ENCODE measurements around the gene SGK2. TPM values are rescaled to one million over a fixed set of nuclear protein-coding genes. Genes with fewer than 3 reads are reported as not detected.

SGK2 gene
- total RNA-seq, 2 donors from 2014 or later = 1.6 to 5.3 TPM

- no peak for DNase-seq
- peaks cover under 1% of the 10 kb centered on the region for H3K36me3 ChIP-seq (ENCODE audit: control insufficient read depth, insufficient read depth, low read length)
- Mint-ChIP-seq H3K4me1 (no peaks in the 10 kb centered on the region), H3K27me3 (ENCODE audit: insufficient read depth) (no peaks in the 10 kb centered on the region), H3K27ac (no peak overlapping the region), H3K9me3 (peaks cover 17% of the 10 kb centered on the region), H3K4me3 (no peak overlapping the region), H3K36me3 (ENCODE audit: low read depth) (peaks cover 31% of the 10 kb centered on the region)
- no peak overlapping the region for H3K4me3 ChIP-seq (ENCODE audit: low read length)
- 82% methylated on average over 2 of the region's 2 CpGs; no CpG with 5 or more reads in 1 of the 2 experiments for WGBS, 2 experiments (ENCODE audit: insufficient coverage in 1 of 2, insufficient read length in 1 of 2)
- H3K9me3 ChIP-seq (ENCODE audit: control insufficient read depth, low read length) = peaks cover 4% of the 10 kb centered on the region
- no peak overlapping the region for H3K27ac ChIP-seq (ENCODE audit: low read depth, low read length)
- TF ChIP-seq, protein P1, sequence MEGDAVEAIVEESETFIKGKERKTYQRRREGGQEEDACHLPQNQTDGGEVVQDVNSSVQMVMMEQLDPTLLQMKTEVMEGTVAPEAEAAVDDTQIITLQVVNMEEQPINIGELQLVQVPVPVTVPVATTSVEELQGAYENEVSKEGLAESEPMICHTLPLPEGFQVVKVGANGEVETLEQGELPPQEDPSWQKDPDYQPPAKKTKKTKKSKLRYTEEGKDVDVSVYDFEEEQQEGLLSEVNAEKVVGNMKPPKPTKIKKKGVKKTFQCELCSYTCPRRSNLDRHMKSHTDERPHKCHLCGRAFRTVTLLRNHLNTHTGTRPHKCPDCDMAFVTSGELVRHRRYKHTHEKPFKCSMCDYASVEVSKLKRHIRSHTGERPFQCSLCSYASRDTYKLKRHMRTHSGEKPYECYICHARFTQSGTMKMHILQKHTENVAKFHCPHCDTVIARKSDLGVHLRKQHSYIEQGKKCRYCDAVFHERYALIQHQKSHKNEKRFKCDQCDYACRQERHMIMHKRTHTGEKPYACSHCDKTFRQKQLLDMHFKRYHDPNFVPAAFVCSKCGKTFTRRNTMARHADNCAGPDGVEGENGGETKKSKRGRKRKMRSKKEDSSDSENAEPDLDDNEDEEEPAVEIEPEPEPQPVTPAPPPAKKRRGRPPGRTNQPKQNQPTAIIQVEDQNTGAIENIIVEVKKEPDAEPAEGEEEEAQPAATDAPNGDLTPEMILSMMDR (conservative IDR thresholded peaks at IDR 0.05) = no peak
- no peaks in the 10 kb centered on the region for H3K4me1 ChIP-seq (ENCODE audit: control insufficient read depth, insufficient read depth, low read length)
- H3K27me3 ChIP-seq (ENCODE audit: control insufficient read depth, insufficient read depth, low read length, poor library complexity, severe bottlenecking) = no peaks in the 10 kb centered on the region
- no peak overlapping the region for H3K9ac ChIP-seq (ENCODE audit: extremely low read depth, low read length, poor library complexity, severe bottlenecking)
Observed at GRCh38 chr20:43550456-43550855, 8.4 kb upstream of the SGK2 start.

DNA sequence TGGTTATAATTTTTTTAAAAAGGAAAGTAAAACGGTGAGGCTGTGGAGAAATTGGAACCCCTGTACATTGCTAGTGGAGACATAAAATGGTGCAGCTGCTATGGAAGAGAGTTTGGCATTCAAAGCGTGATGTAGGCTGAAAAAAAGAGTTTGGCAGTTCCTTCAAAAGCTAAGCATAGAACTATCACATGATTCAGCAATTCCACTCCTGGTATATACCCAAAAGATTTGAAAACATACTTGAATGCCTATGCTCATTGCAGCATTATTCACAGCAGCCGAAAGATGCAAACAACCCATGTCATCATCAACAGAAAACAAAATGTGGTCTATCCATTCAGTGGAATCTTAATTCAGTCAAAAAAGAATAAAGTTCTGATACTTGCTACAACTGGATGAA, 4.5 kb upstream of the SGK2 start:
- WGBS, 2 experiments (ENCODE audit: insufficient coverage in 1 of 2, insufficient read length in 1 of 2) = 94% methylated on average over 2 to 3 of the region's 3 CpGs
- no peaks in the 10 kb centered on the region for H3K9me3 ChIP-seq (ENCODE audit: control insufficient read depth, low read length)
- H3K36me3 ChIP-seq (ENCODE audit: control insufficient read depth, insufficient read depth, low read length) = no peaks in the 10 kb centered on the region
- no peak overlapping the region for H3K4me3 Mint-ChIP-seq
- H3K27ac Mint-ChIP-seq = no peak overlapping the region
- TF ChIP-seq, protein P1 (conservative IDR thresholded peaks at IDR 0.05) = no peak
- no peaks in the 10 kb centered on the region for H3K27me3 Mint-ChIP-seq (ENCODE audit: insufficient read depth)
- no peak overlapping the region for H3K4me3 ChIP-seq (ENCODE audit: low read length)
- no peaks in the 10 kb centered on the region for H3K9me3 Mint-ChIP-seq
- no peak overlapping the region for H3K9ac ChIP-seq (ENCODE audit: extremely low read depth, low read length, poor library complexity, severe bottlenecking)
- no peak for DNase-seq
- peaks cover 9% of the 10 kb centered on the region for H3K4me1 Mint-ChIP-seq
- peaks cover 2% of the 10 kb centered on the region for H3K36me3 Mint-ChIP-seq (ENCODE audit: low read depth)
- no peak overlapping the region for H3K27ac ChIP-seq (ENCODE audit: low read depth, low read length)
- H3K27me3 ChIP-seq (ENCODE audit: control insufficient read depth, insufficient read depth, low read length, poor library complexity, severe bottlenecking) = no peaks in the 10 kb centered on the region
- peaks cover 2% of the 10 kb centered on the region for H3K4me1 ChIP-seq (ENCODE audit: control insufficient read depth, insufficient read depth, low read length)

DNA sequence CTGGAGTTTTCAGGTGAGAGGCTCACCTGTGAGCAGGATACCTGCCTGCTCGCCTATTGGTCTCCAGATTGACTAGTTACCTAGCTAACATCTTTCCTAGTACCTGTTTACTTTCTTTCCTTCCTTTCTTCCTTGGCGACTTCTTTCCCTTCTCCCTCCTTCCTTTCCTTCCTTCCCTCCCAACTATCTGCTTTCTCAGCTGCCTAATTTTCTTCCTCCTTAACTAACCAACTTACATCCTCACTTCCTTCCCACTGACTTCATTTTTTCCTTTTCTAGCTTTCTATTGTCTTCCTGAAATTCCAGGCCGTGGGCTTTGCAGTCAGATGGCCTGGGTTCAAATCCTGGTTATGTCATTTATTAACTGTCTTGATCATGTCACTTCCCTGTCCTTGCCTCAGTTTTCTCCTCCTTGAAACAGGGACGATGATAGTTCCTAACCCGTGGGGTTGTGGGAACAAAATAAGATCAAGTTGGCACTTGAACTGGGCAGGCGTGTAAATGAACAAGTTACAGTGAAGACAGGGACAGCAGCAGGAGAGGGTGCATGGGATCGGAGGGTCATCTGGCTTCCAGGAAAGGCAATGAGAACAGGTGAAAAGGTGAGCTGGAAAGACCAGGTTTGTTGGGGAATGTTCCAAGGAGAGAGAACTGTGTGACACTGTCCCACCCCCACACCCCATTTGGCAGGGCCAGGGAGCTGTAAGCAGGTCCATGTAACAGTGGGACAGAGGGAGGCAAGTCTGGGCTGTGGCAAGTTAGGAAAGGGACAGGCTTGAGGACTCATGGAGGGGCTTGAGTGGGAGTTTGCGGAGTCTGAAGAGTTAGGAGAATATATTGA, 540 bp downstream of the SGK2 start:
- Histone ChIP-seq H3K36me3 (ENCODE audit: control insufficient read depth, insufficient read depth, low read length) (no peaks in the 10 kb centered on the region), H3K27me3 (ENCODE audit: control insufficient read depth, insufficient read depth, low read length, poor library complexity, severe bottlenecking) (no peaks in the 10 kb centered on the region), H3K9ac (ENCODE audit: extremely low read depth, low read length, poor library complexity, severe bottlenecking) (no peak overlapping the region), H3K27ac (ENCODE audit: low read depth, low read length) (no peak overlapping the region), H3K9me3 (ENCODE audit: control insufficient read depth, low read length) (no peaks in the 10 kb centered on the region), H3K4me3 (ENCODE audit: low read length) (no peak overlapping the region), H3K4me1 (ENCODE audit: control insufficient read depth, insufficient read depth, low read length) (peaks cover 2% of the 10 kb centered on the region)
- Mint-ChIP-seq H3K27me3 (ENCODE audit: insufficient read depth) (no peaks in the 10 kb centered on the region), H3K36me3 (ENCODE audit: low read depth) (no peaks in the 10 kb centered on the region), H3K9me3 (no peaks in the 10 kb centered on the region), H3K27ac (peak overlapping the region; percentile 32), H3K4me1 (peaks cover 9% of the 10 kb centered on the region), H3K4me3 (no peak overlapping the region)
- TF ChIP-seq, protein P1 (conservative IDR thresholded peaks at IDR 0.05) = no peak
- 84 to 96% methylated on average over 7 to 8 of the region's 8 CpGs for WGBS, 2 experiments (ENCODE audit: insufficient coverage in 1 of 2, insufficient read length in 1 of 2)
- DNase-seq = no peak

All from endodermal cell (in vitro differentiated cells).